GM12873 (cell line): Measurements from ENCODE around the gene DNM3.

Experiments
- CTCF ChIP-seq: IDR thresholded peaks from 2 replicates; pipeline ENCODE4 v1.5.1; 2012; ENCODE audit warnings: low read depth, mild to moderate bottlenecking, moderate library complexity, low read length, control low read depth; ENCODE audit not compliant: insufficient read depth; ENCODE audit errors: missing control alignments

Gene DNM3

GRCh38 chr1:172135978-172136610 lies 294.8 kb downstream of the DNM3 start:
- no peak for TF ChIP-seq CTCF

GRCh38 chr1:172136925-172137324 lies 295.6 kb downstream of the DNM3 start:
- no peak for TF ChIP-seq CTCF

GRCh38 chr1:172137703-172138454 lies 296.6 kb downstream of the DNM3 start:
- no peak for TF ChIP-seq CTCF

GRCh38 chr1:172138634-172139033 lies 297.3 kb downstream of the DNM3 start:
- TF ChIP-seq CTCF = no peak

- no peak for TF ChIP-seq CTCF
These were observed 297.9 kb downstream of the DNM3 start for GRCh38 chr1:172139196-172139595.

GRCh38 chr1:172140072-172140471 lies 298.8 kb downstream of the DNM3 start:
- no peak for TF ChIP-seq CTCF

GRCh38 chr1:172140591-172140990 lies 299.3 kb downstream of the DNM3 start:
- no peak for TF ChIP-seq CTCF
